GM19193 (cell line): ENCODE results near the gene KRAS.
A peak's percentile ranks its signal among the peaks of the same experiment; 100 is the strongest.

Source experiments
- POLR2A ChIP-seq: IDR thresholded peaks from 4 replicates; pipeline ENCODE4 v1.6.1; 2011; ENCODE audit not compliant: insufficient read depth, insufficient read length; ENCODE audit errors: extremely low read depth

The KRAS gene

GRCh38 chr12:25241167-25242020 lies 9.3 kb downstream of the KRAS start:
- no peak for TF ChIP-seq POLR2A

GRCh38 chr12:25236626-25237025 lies 14.1 kb downstream of the KRAS start:
- TF ChIP-seq POLR2A, result no peak

GRCh38 chr12:25236190-25236589 lies 14.5 kb downstream of the KRAS start:
- no peak for TF ChIP-seq POLR2A

GRCh38 chr12:25213338-25213737 lies 37.4 kb downstream of the KRAS start:
- no peak for TF ChIP-seq POLR2A

- TF ChIP-seq POLR2A, result no peak
Measured at GRCh38 chr12:25208554-25208953, 42.2 kb downstream of the KRAS start.

GRCh38 chr12:25207846-25208245 lies 42.9 kb downstream of the KRAS start:
- no peak for TF ChIP-seq POLR2A

GRCh38 chr12:25207411-25207810 lies 43.3 kb downstream of the KRAS start:
- TF ChIP-seq POLR2A, result no peak

GRCh38 chr12:25202137-25202536 lies 48.6 kb downstream of the KRAS start:
- TF ChIP-seq POLR2A, result no peak

GRCh38 chr12:25200703-25201102 lies 50.0 kb downstream of the KRAS start:
- no peak for TF ChIP-seq POLR2A

GRCh38 chr12:25197608-25198007 lies 53.1 kb downstream of the KRAS start:
- no peak for TF ChIP-seq POLR2A

- TF ChIP-seq POLR2A, result peak; percentile 93
Measured at GRCh38 chr12:25195056-25195971, 55.4 kb downstream of the KRAS start, which contains the start of the genes DNAI7 and ETFRF1. Gene DNAI7 (minus strand): TSS chr12:25195160. CDS start chr12:25195078, 82 bp downstream. Gene ETFRF1 (plus strand): TSS chr12:25195237. CDS start chr12:25203957, 8,720 bp downstream.

GRCh38 chr12:25194722-25195055 lies 56.0 kb downstream of the KRAS start:
- TF ChIP-seq POLR2A, result no peak

GRCh38 chr12:25194214-25194613 lies 56.5 kb downstream of the KRAS start:
- no peak for TF ChIP-seq POLR2A

GRCh38 chr12:25190793-25191192 lies 59.9 kb downstream of the KRAS start:
- no peak for TF ChIP-seq POLR2A

GRCh38 chr12:25189656-25190055 lies 61.1 kb downstream of the KRAS start:
- TF ChIP-seq POLR2A, result no peak
